Smooth muscle cell (in vitro differentiated cells): Measurements from ENCODE around the gene ZNF160. TPM values are rescaled to one million over a fixed set of nuclear protein-coding genes. Genes with fewer than 3 reads are reported as not detected.
"Not testable (repeated sequence)": the region's sequence is repeated elsewhere in the genome, so short reads cannot be mapped to it uniquely, and the experiment has no call there.

Source experiments
- DNase-seq: peaks from one replicate; lab custom pipeline; 2025; ENCODE audit not compliant: unreplicated experiment; lab: John Stamatoyannopoulos, UW
- H2AFZ ChIP-seq: fragments of 200-600 bp; sonication (generic); 2 replicates; pipeline ENCODE4 v1.6.0; 2016; ENCODE audit warnings: antibody characterized with exemption, low read depth, mild to moderate bottlenecking
- H3F3A ChIP-seq: fragments of 200-600 bp; sonication (generic); 2 replicates; pipeline ENCODE4 v1.6.0; 2017; ENCODE audit warnings: antibody characterized with exemption, low read depth
- H3K27ac ChIP-seq: fragments of 200-600 bp; sonication (generic); 2 replicates; pipeline ENCODE4 v1.5.1; 2016; ENCODE audit warnings: low read depth, mild to moderate bottlenecking
- H3K27me3 ChIP-seq: fragments of 200-600 bp; sonication (generic); 2 replicates; pipeline ENCODE4 v1.6.1; 2016; ENCODE audit warnings: low read depth, mild to moderate bottlenecking
- H3K36me3 ChIP-seq: fragments of 200-600 bp; sonication (generic); 2 replicates; pipeline ENCODE4 v1.5.1; 2016; ENCODE audit warnings: low read depth
- H3K4me1 ChIP-seq: fragments of 200-600 bp; sonication (generic); 2 replicates; pipeline ENCODE4 v1.5.1; 2016; ENCODE audit warnings: low read depth
- H3K4me2 ChIP-seq: fragments of 200-600 bp; sonication (generic); 2 replicates; pipeline ENCODE4 v1.6.0; 2016; ENCODE audit warnings: mild to moderate bottlenecking
- H3K4me3 ChIP-seq: fragments of 200-600 bp; sonication (generic); 2 replicates; pipeline ENCODE4 v1.5.1; 2016; ENCODE audit warnings: mild to moderate bottlenecking
- H3K79me2 ChIP-seq: fragments of 200-600 bp; sonication (generic); 2 replicates; pipeline ENCODE4 v1.6.0; 2016; ENCODE audit warnings: low read depth, mild to moderate bottlenecking
- H3K9ac ChIP-seq: fragments of 200-600 bp; sonication (generic); 2 replicates; pipeline ENCODE4 v1.6.0; 2016; ENCODE audit warnings: low read depth
- H3K9me3 ChIP-seq: fragments of 200-600 bp; sonication (generic); replicated peaks from 2 replicates; pipeline ENCODE4 v1.5.1; 2016; ENCODE audit warnings: low read depth
- H4K20me1 ChIP-seq: fragments of 200-600 bp; sonication (generic); 2 replicates; pipeline ENCODE4 v1.6.0; 2016; ENCODE audit warnings: low read depth
- CTCF ChIP-seq: fragments of 200-600 bp; sonication (generic); IDR thresholded peaks from 2 replicates; pipeline ENCODE4 v1.5.1; 2017; ENCODE audit warnings: borderline replicate concordance, mild to moderate bottlenecking, antibody characterized with exemption; ENCODE audit not compliant: insufficient read depth, poor library complexity, severe bottlenecking
- WGBS: methylation state at CpG from one replicate; pipeline ENCODE4 v1.1.7; 2016; ENCODE audit warnings: low lambda C conversion rate; 5-methylcytosine and 5-hydroxymethylcytosine counted together
- polyA plus RNA-seq: library from polyadenylated mRNA; unstranded; fragments of >200 nt; fragmentation: Nextera tagmentation; extraction: Ambion mirVana; gene quantifications from 2 replicates; pipeline ENCODE4 v1.2.1, GENCODE V29; 2016
- total RNA-seq: library from RNA; depleted of rRNA; stranded (reverse); fragments of >200 nt; gene quantifications from 2 replicates; pipeline ENCODE4 v1.2.3, GENCODE V29; 2014

The ZNF160 gene
- total and polyA plus RNA-seq, 2 experiments from 2014 or later, result 18.5 to 37.8 TPM

- 98% methylated on average over 5 of the region's 5 CpGs for WGBS
- Histone ChIP-seq H3K9ac (no peak overlapping the region), H3K27ac (no peak overlapping the region), H3K4me3 (no peak overlapping the region), H3K27me3 (no peaks in the 10 kb centered on the region), H3K4me1 (no peaks in the 10 kb centered on the region), H2AFZ (no peak overlapping the region), H3K79me2 (no peaks in the 10 kb centered on the region), H4K20me1 (no peaks in the 10 kb centered on the region), H3K4me2 (no peak overlapping the region), H3F3A (peaks cover 8% of the 10 kb centered on the region), H3K36me3 (peaks cover 20% of the 10 kb centered on the region), H3K9me3 (no peaks in the 10 kb centered on the region)
- TF ChIP-seq CTCF, result no peak
- no peak for DNase-seq
Observed at GRCh38 chr19:53109527-53109926, 6.3 kb upstream of the ZNF160 start.

- peak overlapping the region; percentile 72 for H3K27ac ChIP-seq
- H3K9me3 ChIP-seq, result no peaks in the 10 kb centered on the region
- peaks cover 12% of the 10 kb centered on the region for H3K4me1 ChIP-seq
- TF ChIP-seq CTCF, result no peak
- H3K9ac ChIP-seq, result peak overlapping the region; percentile 66
- H3K36me3 ChIP-seq, result no peaks in the 10 kb centered on the region
- peak overlapping the region; percentile 63 for H3K4me3 ChIP-seq
- peaks cover 47% of the 10 kb centered on the region for H3K79me2 ChIP-seq
- H3K4me2 ChIP-seq, result peak overlapping the region; percentile 92
- H4K20me1 ChIP-seq, result peaks cover 47% of the 10 kb centered on the region
- H3F3A ChIP-seq, result peaks cover 4% of the 10 kb centered on the region
- DNase-seq, result peak; percentile 34
- no peaks in the 10 kb centered on the region for H3K27me3 ChIP-seq
- peak overlapping the region; percentile 17 for H2AFZ ChIP-seq
- WGBS, result under 1% methylated on average over 31 of the region's 33 CpGs
Observed at GRCh38 chr19:53102756-53103233, 427 bp downstream of the ZNF160 start.

- no peak for DNase-seq
- peaks cover 12% of the 10 kb centered on the region for H3K4me1 ChIP-seq
- TF ChIP-seq CTCF, result no peak
- H3K27ac ChIP-seq, result peak overlapping the region; percentile 72
- no peaks in the 10 kb centered on the region for H3K36me3 ChIP-seq
- peak overlapping the region; percentile 17 for H2AFZ ChIP-seq
- no peaks in the 10 kb centered on the region for H3K9me3 ChIP-seq
- H4K20me1 ChIP-seq, result peaks cover 52% of the 10 kb centered on the region
- peak overlapping the region; percentile 92 for H3K4me2 ChIP-seq
- peak overlapping the region; percentile 66 for H3K9ac ChIP-seq
- H3K27me3 ChIP-seq, result no peaks in the 10 kb centered on the region
- 21% methylated on average over 10 of the region's 10 CpGs for WGBS
- H3K79me2 ChIP-seq, result peaks cover 52% of the 10 kb centered on the region
- H3K4me3 ChIP-seq, result peak overlapping the region; percentile 63
- peaks cover 4% of the 10 kb centered on the region for H3F3A ChIP-seq
Observed at GRCh38 chr19:53102206-53102755, 941 bp downstream of the ZNF160 start.

- Histone ChIP-seq H3K4me2 (peak overlapping the region; percentile 92), H3F3A (peaks cover 4% of the 10 kb centered on the region), H4K20me1 (peaks cover 53% of the 10 kb centered on the region), H3K27ac (no peak overlapping the region), H3K4me1 (peaks cover 12% of the 10 kb centered on the region), H3K9me3 (no peaks in the 10 kb centered on the region), H3K79me2 (peaks cover 53% of the 10 kb centered on the region), H3K4me3 (peak overlapping the region; percentile 63), H3K9ac (peak overlapping the region; percentile 66), H3K27me3 (no peaks in the 10 kb centered on the region), H3K36me3 (no peaks in the 10 kb centered on the region), H2AFZ (no peak overlapping the region)
- no peak for TF ChIP-seq CTCF
- no peak for DNase-seq
- WGBS, result 56% methylated on average over 1 of the region's 1 CpG
Observed at GRCh38 chr19:53101518-53101917, 1.7 kb downstream of the ZNF160 start.

GRCh38 chr19:53098570-53098969, 4.7 kb downstream of the ZNF160 start:
- H3K9ac ChIP-seq, H3F3A ChIP-seq, H3K4me2 ChIP-seq, DNase-seq, H3K9me3 ChIP-seq, H3K27me3 ChIP-seq, H3K36me3 ChIP-seq, H3K4me3 ChIP-seq, H3K27ac ChIP-seq, H2AFZ ChIP-seq: not testable (repeated sequence)
- H3K4me1 ChIP-seq, result peaks cover 12% of the 10 kb centered on the region
- H4K20me1 ChIP-seq, result peaks cover 78% of the 10 kb centered on the region
- WGBS, result 97% methylated on average over 14 of the region's 14 CpGs
- H3K79me2 ChIP-seq, result peaks cover 71% of the 10 kb centered on the region
